GM12892 (cell line): ENCODE measurements around the gene CCKAR.

Experiments used
- POLR2A ChIP-seq: IDR thresholded peaks from 2 replicates; pipeline ENCODE4 v1.6.1; 2011; ENCODE audit warnings: low read depth, low read length, control low read depth
- POLR2AphosphoS5 ChIP-seq: IDR thresholded peaks from 2 replicates; pipeline ENCODE4 v1.6.1; 2011; ENCODE audit warnings: low read depth, low read length, control low read depth
- TAF1 ChIP-seq: IDR thresholded peaks from 2 replicates; pipeline ENCODE4 v1.6.1; 2011; ENCODE audit warnings: low read depth, mild to moderate bottlenecking, control low read depth, low read length, borderline replicate concordance

DNA sequence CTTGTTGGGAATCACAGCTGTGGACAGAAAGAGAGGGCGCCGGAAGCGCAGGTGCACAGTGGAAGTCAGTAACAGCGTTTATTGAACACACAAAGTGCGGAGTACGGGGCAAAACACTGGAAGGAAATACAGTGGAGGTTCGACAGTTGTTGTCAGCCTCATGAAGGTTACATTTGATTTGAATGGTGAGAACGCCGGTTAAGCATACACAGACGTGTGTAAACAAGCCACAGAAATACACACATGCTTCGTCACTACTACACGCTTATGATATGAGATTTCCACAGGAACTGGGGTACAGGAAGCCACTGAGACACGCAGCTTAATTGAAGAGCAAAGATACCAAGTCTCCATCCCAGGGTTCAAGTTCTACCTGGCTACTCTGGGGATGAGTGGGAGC is 12.0 kb downstream of the CCKAR start:
- no peak for TF ChIP-seq POLR2A
- TF ChIP-seq POLR2AphosphoS5, result no peak
- no peak for TF ChIP-seq TAF1
